Measurements from ENCODE around the gene RAD23B.
"Not testable (repeated sequence)": the region's sequence is repeated elsewhere in the genome, so short reads cannot be mapped to it uniquely, and the experiment has no call there.

RAD23B gene

GRCh38 chr9:107282759-107283622 is at the start of gene RAD23B:
RAD23B (plus strand) TSS chr9:107283279; CDS start chr9:107283630, 351 bp downstream.
- DNase-seq (ENCODE audit: low read depth in 1 of 2, low spot score in 1 of 2), result peak; percentile 98 to 99

GRCh38 chr9:107235765-107236442 is 47.2 kb upstream of the RAD23B start:
- DNase-seq (ENCODE audit: low read depth in 1 of 2, low spot score in 1 of 2), result no peak

DNA sequence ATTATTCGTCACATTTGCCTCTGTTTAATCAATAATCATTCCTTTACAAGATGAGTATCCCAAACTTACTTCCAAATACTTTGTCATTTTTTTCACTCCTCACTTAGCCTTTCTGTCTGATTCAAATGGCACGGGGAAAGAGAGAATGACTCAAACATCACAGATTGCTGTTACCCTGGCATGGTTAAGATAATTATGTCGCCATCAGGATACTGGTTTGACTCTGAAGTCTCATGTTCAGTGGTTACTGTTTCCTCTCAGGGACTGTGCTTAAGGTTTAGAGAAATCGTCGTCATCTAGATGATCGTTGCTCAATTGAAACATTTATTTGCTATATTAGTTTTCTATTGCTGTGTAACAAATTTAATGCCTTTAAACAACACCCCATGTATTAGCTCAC is 45.2 kb upstream of the RAD23B start:
- DNase-seq (ENCODE audit: low read depth in 1 of 2, low spot score in 1 of 2), result no peak

DNA sequence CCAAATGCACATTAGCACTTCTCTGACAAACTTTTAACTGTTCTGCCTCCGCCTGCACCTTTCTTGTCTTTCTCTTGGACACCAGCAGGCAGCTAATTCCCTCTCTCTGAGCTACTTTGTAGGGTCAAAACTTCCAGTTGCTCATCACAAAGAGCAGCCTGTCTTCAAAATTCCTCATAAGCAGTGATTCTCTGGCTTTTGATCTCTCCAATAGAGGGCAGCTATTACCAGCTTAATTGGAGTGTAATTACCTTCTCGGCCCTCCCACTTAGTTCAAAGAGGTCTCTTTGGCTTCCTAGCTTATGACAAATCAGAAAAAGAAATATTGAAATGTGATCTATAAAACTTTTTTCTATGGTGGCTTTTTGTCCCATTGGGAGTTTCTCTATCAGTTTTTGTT is 43.6 kb upstream of the RAD23B start:
- no peak for DNase-seq (ENCODE audit: low read depth in 1 of 2, low spot score in 1 of 2)

DNA sequence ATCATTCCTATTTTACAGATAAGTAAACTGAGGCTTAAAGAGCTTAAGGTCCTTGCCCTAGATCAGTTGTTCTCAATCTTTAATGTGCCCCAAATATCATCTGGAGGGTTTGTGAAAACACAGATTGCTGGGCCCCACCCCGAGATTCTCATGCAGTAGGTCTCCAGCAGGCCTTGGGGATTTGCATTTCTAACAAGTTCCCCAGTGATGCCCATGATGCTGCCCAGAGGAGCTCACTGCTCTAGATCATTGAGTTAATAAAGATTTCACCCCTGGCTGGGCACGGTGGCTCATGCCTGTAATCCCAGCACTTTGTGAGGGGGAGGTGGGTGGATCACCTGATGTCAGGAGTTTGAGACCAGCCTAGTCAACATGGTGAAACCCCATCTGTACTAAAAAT is 42.8 kb upstream of the RAD23B start:
- no peak for DNase-seq (ENCODE audit: low read depth in 1 of 2, low spot score in 1 of 2)

DNA sequence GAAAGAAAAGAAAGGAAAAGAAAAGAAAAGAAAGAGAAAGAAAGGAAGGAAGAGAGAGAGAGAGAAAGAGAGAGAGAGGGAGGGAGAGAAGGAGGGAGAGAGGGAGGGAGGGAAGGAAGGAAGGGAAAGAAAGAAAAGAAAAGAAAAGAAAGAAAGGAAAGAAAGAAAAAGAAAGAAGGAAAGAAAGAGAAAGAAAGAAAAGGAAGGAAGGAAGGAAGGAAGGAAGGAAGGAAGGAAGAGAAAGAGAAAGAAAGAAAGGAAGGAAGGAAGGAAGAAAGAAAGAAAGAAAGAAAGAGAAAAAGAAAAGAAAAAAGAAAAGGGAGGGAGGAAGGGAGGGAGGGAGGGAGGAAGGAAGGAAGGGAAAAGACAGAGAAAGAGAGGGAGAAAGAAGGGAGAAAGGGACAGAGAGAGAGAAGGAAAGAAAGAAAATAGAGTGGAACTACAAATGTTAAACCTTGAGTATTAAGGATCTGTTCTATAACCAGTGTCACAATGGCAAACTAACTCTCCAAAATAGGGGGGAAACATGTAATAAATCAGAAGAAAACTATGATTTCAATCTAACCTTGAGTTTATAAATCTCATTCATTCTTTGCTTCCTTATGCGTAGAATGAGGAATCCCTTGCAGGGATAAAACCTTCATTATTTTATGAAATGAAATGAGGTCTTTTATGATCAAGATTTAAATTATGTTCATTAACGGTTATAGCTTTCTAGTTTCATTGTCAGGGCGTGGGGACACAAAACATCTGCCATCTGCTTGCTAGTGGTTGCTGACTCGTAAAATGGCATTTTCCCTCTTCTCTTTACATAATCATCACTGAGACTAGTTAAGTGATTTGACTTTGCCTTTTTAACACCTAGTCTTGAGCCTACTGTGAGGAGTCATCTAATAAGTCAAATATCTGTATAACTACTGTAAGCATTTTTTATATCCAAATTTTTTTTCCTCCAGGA is 40.7 kb upstream of the RAD23B start:
- DNase-seq (ENCODE audit: low read depth in 1 of 2, low spot score in 1 of 2), result no peak

DNA sequence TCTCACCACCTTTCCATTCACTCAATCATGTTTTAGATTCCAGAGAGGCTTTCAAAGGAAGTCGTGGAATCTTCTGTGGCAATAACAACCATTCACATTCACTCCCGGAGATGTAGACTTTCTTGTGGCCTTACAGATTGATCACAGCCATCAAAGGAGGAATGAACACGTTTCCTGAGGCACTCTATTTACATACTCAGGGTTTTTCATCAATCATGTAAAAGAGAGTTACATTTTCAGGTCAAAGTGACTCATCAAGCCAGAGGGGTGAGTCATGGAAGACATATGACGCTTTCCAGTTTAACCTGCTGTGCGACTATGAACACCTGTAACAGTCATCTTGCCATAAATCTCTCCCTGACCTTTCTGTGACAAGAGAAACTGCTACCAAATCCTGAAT is 39.3 kb upstream of the RAD23B start:
- DNase-seq (ENCODE audit: low read depth in 1 of 2, low spot score in 1 of 2), result no peak

GRCh38 chr9:107246259-107247254 is 36.5 kb upstream of the RAD23B start:
- DNase-seq (ENCODE audit: low read depth in 1 of 2, low spot score in 1 of 2), result no peak

DNA sequence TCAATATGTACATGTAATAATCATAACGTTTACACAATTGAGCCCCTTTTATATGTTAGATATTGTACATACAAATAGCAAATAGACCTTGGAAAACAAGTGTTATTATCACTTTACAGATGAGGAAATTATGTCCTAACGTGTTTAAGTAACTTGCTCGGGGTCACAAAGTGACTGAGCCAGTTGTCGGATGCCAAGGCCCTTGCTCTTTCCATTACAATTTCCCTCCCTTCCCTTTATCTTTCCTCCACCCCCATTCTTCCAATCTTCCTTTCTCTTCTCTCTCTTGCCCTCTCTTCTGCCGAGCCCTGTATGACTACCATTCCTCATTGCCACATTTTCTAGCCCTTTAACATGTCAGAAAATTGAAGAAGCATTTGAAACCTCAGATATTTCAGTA is 34.4 kb upstream of the RAD23B start:
- DNase-seq (ENCODE audit: low read depth in 1 of 2, low spot score in 1 of 2), result no peak

DNA sequence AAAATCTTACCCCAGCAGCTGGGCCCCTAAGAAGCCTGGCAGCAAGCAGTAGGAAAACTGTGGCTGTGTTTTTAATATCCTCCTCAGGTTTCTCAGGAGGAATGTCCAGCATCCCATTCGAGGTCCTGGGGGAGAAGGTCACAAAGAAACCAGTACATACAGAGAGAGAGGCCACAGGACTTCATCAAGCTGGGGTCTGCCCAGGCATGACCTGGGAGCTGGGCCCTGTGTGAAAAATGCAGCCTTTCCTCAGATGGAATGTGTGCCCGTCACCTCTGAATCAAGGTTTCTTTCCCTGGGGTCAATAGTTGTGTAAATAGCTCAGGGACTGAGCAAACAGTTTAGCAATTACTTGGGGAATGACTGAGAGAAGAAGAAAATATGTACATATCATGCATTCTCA is 33.9 kb upstream of the RAD23B start:
- DNase-seq (ENCODE audit: low read depth in 1 of 2, low spot score in 1 of 2), result no peak

DNA sequence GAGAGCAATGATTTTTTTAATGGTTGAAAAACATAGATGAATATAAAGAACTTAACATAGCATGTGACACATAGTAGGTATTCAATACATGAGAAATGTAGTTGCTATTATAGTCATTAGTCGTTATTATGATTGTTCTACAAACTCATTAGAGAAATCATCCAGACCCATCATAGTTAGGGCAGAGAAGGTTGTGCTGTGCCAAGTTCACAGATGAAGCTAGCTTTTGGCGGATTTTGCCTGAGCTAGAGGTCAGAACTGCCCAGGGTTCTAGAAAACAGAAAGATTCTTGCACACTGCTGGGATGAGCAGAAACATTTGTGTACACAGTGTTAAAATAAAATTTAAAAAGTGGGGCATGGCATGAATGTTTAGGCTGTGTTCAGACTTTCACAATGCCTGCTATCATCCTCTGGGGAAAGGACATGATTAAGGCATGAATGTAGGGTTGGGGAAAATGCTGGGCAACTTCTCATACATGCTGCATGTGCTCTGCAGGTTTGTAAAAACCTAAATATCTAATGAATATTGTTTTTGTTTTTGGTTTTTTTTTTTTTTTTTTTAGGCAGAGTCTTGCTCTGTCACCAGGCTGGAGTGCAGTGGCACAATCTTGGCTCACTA is 33.3 kb upstream of the RAD23B start:
- no peak for DNase-seq (ENCODE audit: low read depth in 1 of 2, low spot score in 1 of 2)

GRCh38 chr9:107251756-107252322 is 31.2 kb upstream of the RAD23B start:
- DNase-seq (ENCODE audit: low read depth in 1 of 2, low spot score in 1 of 2), result no peak

- no peak for DNase-seq (ENCODE audit: low read depth in 1 of 2, low spot score in 1 of 2)
These were observed 24.2 kb upstream of the RAD23B start for GRCh38 chr9:107258919-107259318.

DNA sequence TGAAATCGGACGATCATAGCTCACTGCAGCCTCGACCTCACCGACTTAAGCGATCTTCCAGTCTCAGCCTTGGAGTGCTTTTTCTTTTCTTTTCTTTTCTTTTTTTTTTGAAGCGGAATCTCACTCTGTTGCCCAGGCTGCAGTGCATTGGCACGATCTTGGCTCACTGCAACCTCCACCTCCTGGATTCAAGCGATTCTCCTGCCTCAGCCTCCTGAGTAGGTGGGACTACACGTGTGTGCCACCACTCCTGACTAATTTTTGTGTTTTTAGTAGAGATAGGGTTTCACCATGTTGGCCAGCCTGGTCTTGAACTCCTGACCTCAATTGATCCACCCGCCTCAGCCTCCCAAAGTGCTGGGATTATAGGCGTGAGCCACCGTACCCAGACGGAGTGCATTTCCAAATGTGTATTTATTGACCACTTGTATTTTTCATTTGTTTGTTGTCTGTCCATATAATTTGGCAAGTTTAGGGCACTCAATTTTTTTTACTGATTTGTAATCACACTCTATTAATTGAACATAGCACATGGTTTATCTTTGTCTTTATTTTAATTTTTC is 23.2 kb upstream of the RAD23B start:
- DNase-seq (ENCODE audit: low read depth in 1 of 2, low spot score in 1 of 2), result not testable (repeated sequence)

GRCh38 chr9:107260437-107261081 is 22.5 kb upstream of the RAD23B start:
- DNase-seq (ENCODE audit: low read depth in 1 of 2, low spot score in 1 of 2), result no peak

DNA sequence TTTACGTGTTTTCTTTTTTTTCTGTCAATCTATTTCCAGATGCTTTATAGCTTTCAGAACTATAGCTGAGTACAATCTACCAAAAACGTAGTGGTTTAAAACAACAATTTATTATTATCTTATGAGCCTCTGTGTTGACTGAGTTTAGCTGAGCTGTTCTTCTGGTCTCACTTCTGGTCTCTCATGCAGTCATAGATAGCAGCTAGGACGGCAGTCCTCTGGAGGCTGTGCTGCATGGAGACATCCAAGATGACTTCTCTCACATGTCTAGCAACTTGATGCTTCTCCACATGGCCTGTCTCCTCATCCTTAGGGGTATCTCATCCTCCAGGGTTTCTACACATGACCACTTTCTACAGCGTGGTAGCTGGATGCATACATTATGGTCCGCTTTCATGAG is 22.0 kb upstream of the RAD23B start:
- DNase-seq (ENCODE audit: low read depth in 1 of 2, low spot score in 1 of 2), result no peak

- DNase-seq (ENCODE audit: low read depth in 1 of 2, low spot score in 1 of 2), result no peak
These were observed 19.8 kb upstream of the RAD23B start for GRCh38 chr9:107263289-107263688.

GRCh38 chr9:107266624-107267368 is 16.3 kb upstream of the RAD23B start:
- no peak for DNase-seq (ENCODE audit: low read depth in 1 of 2, low spot score in 1 of 2)

Data from stimulated activated CD4-positive, alpha-beta T cell treated with anti-CD3 and anti-CD28 coated beads, Interleukin-15, amount 100 ng/mL, for 1 hour (primary cell).